ENCODE results near the gene UGT1A10.

UGT1A10 gene

DNA sequence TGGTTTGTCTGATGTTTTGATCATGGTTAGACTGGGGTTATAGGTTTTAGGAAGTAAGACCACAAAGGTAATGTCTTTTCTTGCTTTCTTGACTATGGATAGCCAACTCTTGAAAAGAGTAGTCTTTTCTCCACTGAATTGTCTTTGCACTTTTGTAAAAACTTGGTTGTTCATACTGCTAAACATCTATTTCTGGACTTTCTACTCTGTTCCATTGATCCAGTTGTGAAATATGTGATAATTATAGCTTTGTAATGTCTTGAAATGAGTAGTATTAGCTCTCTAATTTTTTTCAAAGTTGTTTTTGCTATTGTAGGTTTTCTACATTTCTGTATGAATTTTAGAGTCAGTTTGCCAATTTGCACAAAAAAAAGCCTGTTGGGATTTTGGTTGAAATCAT is 22.4 kb downstream of the UGT1A10 start:
- H3K4me3 ChIP-seq (ENCODE audit: low read length): no peak overlapping the region
- H4K20me1 ChIP-seq (ENCODE audit: control insufficient read depth, insufficient read depth, low read depth, low read length): no peaks in the 10 kb centered on the region
- TF ChIP-seq, protein P1, sequence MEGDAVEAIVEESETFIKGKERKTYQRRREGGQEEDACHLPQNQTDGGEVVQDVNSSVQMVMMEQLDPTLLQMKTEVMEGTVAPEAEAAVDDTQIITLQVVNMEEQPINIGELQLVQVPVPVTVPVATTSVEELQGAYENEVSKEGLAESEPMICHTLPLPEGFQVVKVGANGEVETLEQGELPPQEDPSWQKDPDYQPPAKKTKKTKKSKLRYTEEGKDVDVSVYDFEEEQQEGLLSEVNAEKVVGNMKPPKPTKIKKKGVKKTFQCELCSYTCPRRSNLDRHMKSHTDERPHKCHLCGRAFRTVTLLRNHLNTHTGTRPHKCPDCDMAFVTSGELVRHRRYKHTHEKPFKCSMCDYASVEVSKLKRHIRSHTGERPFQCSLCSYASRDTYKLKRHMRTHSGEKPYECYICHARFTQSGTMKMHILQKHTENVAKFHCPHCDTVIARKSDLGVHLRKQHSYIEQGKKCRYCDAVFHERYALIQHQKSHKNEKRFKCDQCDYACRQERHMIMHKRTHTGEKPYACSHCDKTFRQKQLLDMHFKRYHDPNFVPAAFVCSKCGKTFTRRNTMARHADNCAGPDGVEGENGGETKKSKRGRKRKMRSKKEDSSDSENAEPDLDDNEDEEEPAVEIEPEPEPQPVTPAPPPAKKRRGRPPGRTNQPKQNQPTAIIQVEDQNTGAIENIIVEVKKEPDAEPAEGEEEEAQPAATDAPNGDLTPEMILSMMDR (IDR thresholded peaks at IDR 0.05; ENCODE audit: low read depth, low read length, poor library complexity, severe bottlenecking): no peak
- TF ChIP-seq EZH2phosphoT487 (IDR thresholded peaks at IDR 0.05; ENCODE audit: borderline replicate concordance, low read length): no peak
- H3K27ac ChIP-seq (ENCODE audit: low read depth, low read length): no peak overlapping the region
- H3K27me3 ChIP-seq (ENCODE audit: control insufficient read depth, low read length): peaks cover 5% of the 10 kb centered on the region; the same call in 1 of the 2 replicates
- no peaks in the 10 kb centered on the region for H3K36me3 ChIP-seq (ENCODE audit: control insufficient read depth, low read length)
- H3K9me2 ChIP-seq (replicated peaks; ENCODE audit: control insufficient read depth, low read length): no peaks in the 10 kb centered on the region
- H3K4me1 ChIP-seq (ENCODE audit: control insufficient read depth, low read length): no peaks in the 10 kb centered on the region
- H3K79me2 ChIP-seq (ENCODE audit: control insufficient read depth, low read length): no peaks in the 10 kb centered on the region
- H3K4me2 ChIP-seq (ENCODE audit: low read length): no peak overlapping the region
- H3K9me3 ChIP-seq (ENCODE audit: control insufficient read depth, insufficient read depth, low read length): no peaks in the 10 kb centered on the region
- H3F3A ChIP-seq (ENCODE audit: control insufficient read depth, insufficient read depth): no peaks in the 10 kb centered on the region

DNA sequence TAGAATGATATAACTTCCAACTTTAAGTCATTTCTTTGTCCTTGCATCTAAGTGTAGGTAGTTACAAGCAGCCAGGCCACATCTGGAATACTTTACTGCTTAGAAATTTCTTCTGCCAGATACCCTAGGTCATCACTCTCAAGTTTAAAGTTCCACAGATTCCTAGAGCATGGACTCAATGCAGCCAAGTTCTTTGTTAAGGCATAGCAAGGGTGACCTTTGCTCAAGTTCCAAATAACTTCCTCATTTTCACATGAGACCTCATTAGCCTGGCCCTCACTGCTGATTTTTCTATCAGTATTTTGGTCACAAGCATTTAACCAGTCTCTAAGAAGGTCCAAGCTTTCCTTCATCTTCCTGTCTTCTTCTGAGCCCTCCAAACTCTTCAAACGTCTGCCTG is 27.7 kb downstream of the UGT1A10 start:
- Histone ChIP-seq H3K4me1 (ENCODE audit: control insufficient read depth, low read length) (no peaks in the 10 kb centered on the region), H3K4me3 (ENCODE audit: low read length) (no peak overlapping the region), H3K9me3 (ENCODE audit: control insufficient read depth, insufficient read depth, low read length) (no peaks in the 10 kb centered on the region), H3K27ac (ENCODE audit: low read depth, low read length) (no peak overlapping the region), H3K79me2 (ENCODE audit: control insufficient read depth, low read length) (no peaks in the 10 kb centered on the region), H3K9me2 (replicated peaks; ENCODE audit: control insufficient read depth, low read length) (no peaks in the 10 kb centered on the region), H3K4me2 (ENCODE audit: low read length) (no peak overlapping the region), H3K36me3 (ENCODE audit: control insufficient read depth, low read length) (no peaks in the 10 kb centered on the region), H3K27me3 (ENCODE audit: control insufficient read depth, low read length) (peaks cover 3% of the 10 kb centered on the region; the same call in 1 of the 2 replicates), H3F3A (ENCODE audit: control insufficient read depth, insufficient read depth) (no peaks in the 10 kb centered on the region), H4K20me1 (ENCODE audit: control insufficient read depth, insufficient read depth, low read depth, low read length) (no peaks in the 10 kb centered on the region)
- no peak for TF ChIP-seq EZH2phosphoT487 (IDR thresholded peaks at IDR 0.05; ENCODE audit: borderline replicate concordance, low read length)
- TF ChIP-seq, protein P1 (IDR thresholded peaks at IDR 0.05; ENCODE audit: low read depth, low read length, poor library complexity, severe bottlenecking): no peak

DNA sequence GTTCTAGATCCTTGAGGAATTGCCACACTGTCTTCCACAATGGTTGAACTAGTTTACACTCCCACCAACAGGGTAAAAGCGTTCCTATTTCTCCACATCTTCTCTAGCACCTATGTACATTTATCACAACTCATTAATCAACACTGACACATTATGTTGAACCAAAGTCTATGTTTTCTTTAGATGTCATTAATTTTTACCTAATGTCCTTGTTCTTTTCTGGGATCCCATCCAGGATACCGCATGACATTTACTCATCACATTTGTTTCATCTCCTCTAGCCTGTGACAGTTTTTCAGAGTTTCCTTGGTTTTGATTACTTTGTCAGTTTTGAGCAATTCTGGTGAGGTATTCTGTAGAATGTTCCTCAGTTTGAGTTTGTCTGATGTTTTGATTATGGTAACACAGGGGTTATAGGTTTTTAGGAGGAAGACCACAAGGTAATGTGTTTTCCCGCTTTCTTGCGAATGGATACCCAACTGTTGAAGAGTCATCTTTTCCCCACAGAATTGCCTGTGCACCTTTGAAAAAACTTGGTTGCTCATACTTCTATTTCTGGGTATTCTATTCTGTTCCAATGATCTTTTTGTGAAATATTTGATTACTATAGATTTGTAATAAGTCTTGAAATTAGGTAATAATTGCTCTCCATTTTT is 32.5 kb downstream of the UGT1A10 start:
- Histone ChIP-seq H3K4me1 (ENCODE audit: control insufficient read depth, low read length) (no peaks in the 10 kb centered on the region), H3K79me2 (ENCODE audit: control insufficient read depth, low read length) (no peaks in the 10 kb centered on the region), H3K4me3 (ENCODE audit: low read length) (no peak overlapping the region), H3F3A (ENCODE audit: control insufficient read depth, insufficient read depth) (no peaks in the 10 kb centered on the region), H3K27ac (ENCODE audit: low read depth, low read length) (no peak overlapping the region), H3K27me3 (ENCODE audit: control insufficient read depth, low read length) (no peaks in the 10 kb centered on the region), H4K20me1 (ENCODE audit: control insufficient read depth, insufficient read depth, low read depth, low read length) (no peaks in the 10 kb centered on the region), H3K36me3 (ENCODE audit: control insufficient read depth, low read length) (no peaks in the 10 kb centered on the region), H3K9me3 (ENCODE audit: control insufficient read depth, insufficient read depth, low read length) (no peaks in the 10 kb centered on the region), H3K9me2 (replicated peaks; ENCODE audit: control insufficient read depth, low read length) (no peaks in the 10 kb centered on the region), H3K4me2 (ENCODE audit: low read length) (no peak overlapping the region)
- TF ChIP-seq EZH2phosphoT487 (IDR thresholded peaks at IDR 0.05; ENCODE audit: borderline replicate concordance, low read length): no peak
- TF ChIP-seq, protein P1 (IDR thresholded peaks at IDR 0.05; ENCODE audit: low read depth, low read length, poor library complexity, severe bottlenecking): no peak

Measured in DOHH2 (cell line).